Hematopoietic multipotent progenitor cell treated with erythropoietin and hydrocortisone succinate and interleukin-3 and kit ligand, for 17 days (in vitro differentiated cells): Measurements from ENCODE around the gene RAB6C.
"Not testable (repeated sequence)": the region's sequence is repeated elsewhere in the genome, so short reads cannot be mapped to it uniquely, and the experiment has no call there.

Experiments used
- DNase-seq: peaks from one replicate; pipeline ENCODE4 v3.0.0-alpha.2; 2015; ENCODE audit warnings: low spot score

RAB6C gene

GRCh38 chr2:129979629-129980155 lies at the start of gene RAB6C:
RAB6C (plus strand) TSS chr2:129979666; CDS start chr2:129980116, 450 bp downstream.
- not testable (repeated sequence) for DNase-seq

GRCh38 chr2:129930451-129930850 lies 49.0 kb upstream of the RAB6C start:
- no peak for DNase-seq

GRCh38 chr2:129933387-129933786 lies 46.1 kb upstream of the RAB6C start:
- not testable (repeated sequence) for DNase-seq

- DNase-seq = no peak
These were observed 45.2 kb upstream of the RAB6C start for GRCh38 chr2:129934044-129934822.

GRCh38 chr2:129935118-129935517 lies 44.3 kb upstream of the RAB6C start:
- DNase-seq = no peak

- no peak for DNase-seq
These were observed 43.0 kb upstream of the RAB6C start for GRCh38 chr2:129936334-129936934.

GRCh38 chr2:129938850-129939471 lies 40.5 kb upstream of the RAB6C start:
- DNase-seq = not testable (repeated sequence)

- not testable (repeated sequence) for DNase-seq
These were observed 36.0 kb upstream of the RAB6C start for GRCh38 chr2:129943456-129943855.

GRCh38 chr2:129945557-129945956 lies 33.9 kb upstream of the RAB6C start:
- DNase-seq = no peak

- not testable (repeated sequence) for DNase-seq
These were observed 31.8 kb upstream of the RAB6C start for GRCh38 chr2:129947712-129948111.

- not testable (repeated sequence) for DNase-seq
These were observed 23.3 kb upstream of the RAB6C start for GRCh38 chr2:129956171-129956570.

GRCh38 chr2:129957891-129958290 lies 21.6 kb upstream of the RAB6C start:
- DNase-seq = no peak

GRCh38 chr2:129958736-129959135 lies 20.7 kb upstream of the RAB6C start:
- DNase-seq = not testable (repeated sequence)

- DNase-seq = not testable (repeated sequence)
These were observed 10.9 kb upstream of the RAB6C start for GRCh38 chr2:129968605-129969004.

- no peak for DNase-seq
These were observed 4.3 kb upstream of the RAB6C start for GRCh38 chr2:129975016-129975774.

- not testable (repeated sequence) for DNase-seq
These were observed 2.5 kb upstream of the RAB6C start for GRCh38 chr2:129976969-129977368.

GRCh38 chr2:129977986-129978385 lies 1.5 kb upstream of the RAB6C start:
- DNase-seq = no peak

GRCh38 chr2:129980246-129980645 lies 780 bp downstream of the RAB6C start:
- not testable (repeated sequence) for DNase-seq

- not testable (repeated sequence) for DNase-seq
These were observed 2.2 kb downstream of the RAB6C start for GRCh38 chr2:129981689-129982088.

- DNase-seq = no peak
These were observed 5.0 kb downstream of the RAB6C start for GRCh38 chr2:129984426-129984825.

GRCh38 chr2:129992415-129993006 lies 13.0 kb downstream of the RAB6C start:
- DNase-seq = not testable (repeated sequence)

GRCh38 chr2:129993151-129993550 lies 13.7 kb downstream of the RAB6C start:
- not testable (repeated sequence) for DNase-seq
